Breast epithelium (tissue), 4 donors: ENCODE measurements around the gene SPEN. TPM values are rescaled to one million over a fixed set of nuclear protein-coding genes. Genes with fewer than 3 reads are reported as not detected.

ENCODE experiments used
- DNase-seq, 2 donors: peaks; one replicate each; pipeline ENCODE4 v3.0.0-alpha.2; 2019; ENCODE audit warnings: low spot score in 2 of 2
- H3K27ac ChIP-seq, 2 donors: fragments of 200-600 bp; sonication (generic) in 1 of 2; one replicate each; pipeline ENCODE4 v1.5.1; 2016 to 2019; ENCODE audit warnings: mild to moderate bottlenecking in 1 of 2
- H3K27me3 ChIP-seq, 2 donors: fragments of 200-600 bp; sonication (generic) in 1 of 2; one replicate each; pipeline versions ENCODE4 v1.5.1 to v1.6.0; 2017 to 2019; ENCODE audit warnings: control low read depth in 1 of 2, mild to moderate bottlenecking in 1 of 2
- H3K36me3 ChIP-seq: fragments of 200-600 bp; one replicate; pipeline ENCODE4 v1.5.1; 2019
- H3K4me1 ChIP-seq, 2 donors: fragments of 200-600 bp; sonication (generic); one replicate each; pipeline ENCODE4 v1.5.1; 2016 to 2019; ENCODE audit warnings: control low read depth in 1 of 2
- H3K4me3 ChIP-seq, 3 donors: fragments of 200-600 bp; sonication (generic); 1 replicate in 2 of 3; 2 replicates in 1 of 3; pipeline ENCODE4 v1.5.1; 2016 to 2019; ENCODE audit warnings: mild to moderate bottlenecking in 3 of 3, moderate library complexity in 2 of 3
- H3K9me3 ChIP-seq, 2 donors: fragments of 200-600 bp; sonication (generic) in 1 of 2; one replicate each; pipeline ENCODE4 v1.5.1; 2016 to 2019; ENCODE audit warnings: control low read depth in 1 of 2
- POLR2A ChIP-seq: fragments of 450-650 bp; IDR thresholded peaks from one replicate; pipeline ENCODE4 v1.6.1; 2016; ENCODE audit warnings: antibody characterized with exemption, mild to moderate bottlenecking, moderate library complexity
- POLR2AphosphoS5 ChIP-seq, 3 donors: sonication (generic); formaldehyde crosslinking; IDR thresholded peaks; one replicate each; pipeline ENCODE4 v1.6.1; 2017; ENCODE audit warnings: antibody characterized with exemption in 3 of 3
- intact Hi-C: fragments of 100-400 bp; cut with DNase I; formaldehyde crosslinking; loops from one replicate; pipeline ENCODE4 v1.15.1; 2023; ENCODE audit warnings: low total_unique reads
- total RNA-seq, 3 donors: library from RNA; depleted of rRNA; stranded (reverse); fragments of >200 nt; gene quantifications; one replicate each; pipeline ENCODE4 v1.1.0, GENCODE V29; 2016
- TF ChIP-seq, protein P1 (sequence below), 3 donors: fragments of 450-650 bp; IDR thresholded peaks; one replicate each; pipeline ENCODE4 v1.5.1; 2016 to 2017; ENCODE audit warnings: antibody characterized with exemption in 3 of 3, mild to moderate bottlenecking in 3 of 3, moderate library complexity in 3 of 3

The SPEN gene
- total RNA-seq, 3 donors from 2014 or later, result 46.9 to 56.6 (median 51.2) TPM

DNA sequence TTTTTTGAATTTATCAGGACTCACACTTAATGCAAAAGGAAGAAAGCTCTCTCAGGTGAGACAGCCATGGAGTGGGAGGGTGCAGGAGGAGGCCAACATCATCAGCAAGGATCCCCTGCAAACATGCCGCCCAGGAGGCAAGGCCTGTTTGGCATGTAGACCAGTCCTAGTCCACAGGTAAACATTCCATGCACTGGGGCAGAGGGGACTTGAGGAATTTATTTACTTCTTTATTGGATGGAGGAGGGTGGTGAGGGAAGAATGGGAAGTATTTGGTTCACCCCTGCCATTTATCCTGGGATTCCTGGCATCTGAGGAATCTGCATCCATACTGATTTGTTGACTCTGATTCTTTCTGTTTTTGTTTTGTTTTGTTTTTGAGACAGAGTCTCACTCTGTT is 38.6 kb upstream of the SPEN start:
- intact Hi-C loops, result no loop called here
- no peaks in the 10 kb centered on the region for H3K4me1 ChIP-seq
- no peaks in the 10 kb centered on the region for H3K36me3 ChIP-seq
- no peak overlapping the region for H3K27ac ChIP-seq
- H3K4me3 ChIP-seq, result no peak overlapping the region
- H3K9me3 ChIP-seq, result no peaks in the 10 kb centered on the region
- no peak for DNase-seq
- TF ChIP-seq POLR2AphosphoS5 (IDR thresholded peaks at IDR 0.05) (no peak), POLR2A (no peak)
- TF ChIP-seq, protein P1, sequence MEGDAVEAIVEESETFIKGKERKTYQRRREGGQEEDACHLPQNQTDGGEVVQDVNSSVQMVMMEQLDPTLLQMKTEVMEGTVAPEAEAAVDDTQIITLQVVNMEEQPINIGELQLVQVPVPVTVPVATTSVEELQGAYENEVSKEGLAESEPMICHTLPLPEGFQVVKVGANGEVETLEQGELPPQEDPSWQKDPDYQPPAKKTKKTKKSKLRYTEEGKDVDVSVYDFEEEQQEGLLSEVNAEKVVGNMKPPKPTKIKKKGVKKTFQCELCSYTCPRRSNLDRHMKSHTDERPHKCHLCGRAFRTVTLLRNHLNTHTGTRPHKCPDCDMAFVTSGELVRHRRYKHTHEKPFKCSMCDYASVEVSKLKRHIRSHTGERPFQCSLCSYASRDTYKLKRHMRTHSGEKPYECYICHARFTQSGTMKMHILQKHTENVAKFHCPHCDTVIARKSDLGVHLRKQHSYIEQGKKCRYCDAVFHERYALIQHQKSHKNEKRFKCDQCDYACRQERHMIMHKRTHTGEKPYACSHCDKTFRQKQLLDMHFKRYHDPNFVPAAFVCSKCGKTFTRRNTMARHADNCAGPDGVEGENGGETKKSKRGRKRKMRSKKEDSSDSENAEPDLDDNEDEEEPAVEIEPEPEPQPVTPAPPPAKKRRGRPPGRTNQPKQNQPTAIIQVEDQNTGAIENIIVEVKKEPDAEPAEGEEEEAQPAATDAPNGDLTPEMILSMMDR (IDR thresholded peaks at IDR 0.05), result no peak
- no peaks in the 10 kb centered on the region for H3K27me3 ChIP-seq

GRCh38 chr1:15810073-15810472 is 37.4 kb upstream of the SPEN start:
- DNase-seq, result no peak
- no peaks in the 10 kb centered on the region for H3K36me3 ChIP-seq
- H3K4me3 ChIP-seq, result no peak overlapping the region
- intact Hi-C loops, result no loop called here
- H3K27ac ChIP-seq, result no peak overlapping the region
- H3K9me3 ChIP-seq, result no peaks in the 10 kb centered on the region
- H3K27me3 ChIP-seq, result no peaks in the 10 kb centered on the region
- no peak for TF ChIP-seq POLR2A
- TF ChIP-seq, protein P1 (IDR thresholded peaks at IDR 0.05), result no peak
- no peak for TF ChIP-seq POLR2AphosphoS5 (IDR thresholded peaks at IDR 0.05)
- no peaks in the 10 kb centered on the region for H3K4me1 ChIP-seq

DNA sequence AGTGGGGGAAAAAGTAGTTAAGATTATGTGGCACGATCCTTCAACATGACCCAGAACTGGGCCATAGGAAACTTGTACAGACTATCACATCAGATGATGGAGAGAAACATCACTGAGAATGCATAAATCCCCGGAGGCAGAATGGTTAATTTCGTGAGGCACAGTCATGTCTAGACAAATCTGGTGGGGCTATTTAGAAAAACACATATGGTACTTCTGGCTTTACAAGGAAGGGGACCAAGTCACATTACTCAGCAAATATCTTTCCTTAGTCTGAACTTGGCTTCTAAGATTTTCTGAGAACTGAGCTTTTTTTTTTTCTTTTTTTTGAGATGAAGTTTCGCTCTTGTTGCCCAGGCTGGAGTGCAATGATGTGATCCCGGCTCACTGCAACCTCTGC is 30.8 kb upstream of the SPEN start:
- Histone ChIP-seq H3K36me3 (no peaks in the 10 kb centered on the region), H3K27me3 (no peaks in the 10 kb centered on the region), H3K9me3 (no peaks in the 10 kb centered on the region), H3K4me3 (no peak overlapping the region), H3K27ac (no peak overlapping the region), H3K4me1 (peaks cover 0 to 5% of the 10 kb centered on the region in 2 donors)
- no peak for DNase-seq
- intact Hi-C loops, result no loop called here
- TF ChIP-seq POLR2AphosphoS5 (IDR thresholded peaks at IDR 0.05) (no peak), POLR2A (no peak)
- TF ChIP-seq, protein P1 (IDR thresholded peaks at IDR 0.05), result no peak

GRCh38 chr1:15820478-15820877 is 27.0 kb upstream of the SPEN start:
- no peak overlapping the region for H3K4me3 ChIP-seq
- DNase-seq, result peak in 1 of 2 donors; percentile 71
- no peaks in the 10 kb centered on the region for H3K36me3 ChIP-seq
- intact Hi-C loops, result no loop called here
- H3K27ac ChIP-seq, result no peak overlapping the region
- no peaks in the 10 kb centered on the region for H3K27me3 ChIP-seq
- H3K4me1 ChIP-seq, result peaks cover 0 to 3% of the 10 kb centered on the region in 2 donors
- H3K9me3 ChIP-seq, result no peaks in the 10 kb centered on the region
- TF ChIP-seq, protein P1 (IDR thresholded peaks at IDR 0.05), result no peak
- TF ChIP-seq POLR2A (no peak), POLR2AphosphoS5 (IDR thresholded peaks at IDR 0.05) (no peak)

GRCh38 chr1:15825800-15826199 is 21.7 kb upstream of the SPEN start:
- H3K36me3 ChIP-seq, result no peaks in the 10 kb centered on the region
- TF ChIP-seq POLR2A (no peak), POLR2AphosphoS5 (IDR thresholded peaks at IDR 0.05) (no peak)
- TF ChIP-seq, protein P1 (IDR thresholded peaks at IDR 0.05), result no peak
- no peak for DNase-seq
- no peaks in the 10 kb centered on the region for H3K9me3 ChIP-seq
- H3K27ac ChIP-seq, result no peak overlapping the region
- peaks cover 0 to 10% of the 10 kb centered on the region in 2 donors for H3K4me1 ChIP-seq
- H3K27me3 ChIP-seq, result no peaks in the 10 kb centered on the region
- H3K4me3 ChIP-seq, result no peak overlapping the region
- intact Hi-C loops, result no loop called here
